K562 (cell line): Measurements from ENCODE around the gene NRG2. TPM values are rescaled to one million over a fixed set of nuclear protein-coding genes. Genes with fewer than 3 reads are reported as not detected.

ENCODE experiments used
- ATAC-seq: fragments of 200-7000 bp; cut with Tn5 transposase; 3 replicates; pipeline ENCODE4 v1.9.1; 2020; ENCODE audit warnings: moderate library complexity
- BruUV-seq: library from RNA; stranded (reverse); fragments of 400-500 nt; replicated peaks from 2 replicates; lab custom pipeline; 2021; lab: Mats Ljungman, UMichigan
- CTCF ChIA-PET: fragments of 300-600 bp; formaldehyde crosslinking; extraction: SDS; loops from one replicate; lab custom pipeline; 2021; ENCODE audit warnings: low intra/inter-chr PET ratio; lab: Yijun Ruan, JAX
- POLR2A ChIA-PET: fragments of 300-600, 350-650 bp; sonication (Branson Sonifier 250); formaldehyde crosslinking; extraction: SDS; loops from one replicate; lab custom pipeline; 2021; ENCODE audit warnings: antibody characterized with exemption, inconsistent platforms; lab: Yijun Ruan, JAX
- DNase-seq, 4 experiments: peaks; one replicate each; pipeline versions ENCODE4 v3.0.0 to v3.0.0-alpha.2; 2011 to 2018; ENCODE audit warnings: low spot score in 3 of 4, mixed read lengths in 3 of 4; ENCODE audit errors: extremely low read depth in 1 of 4
- FAIRE-seq: peaks from 2 replicates; lab custom pipeline; 2011; peaks lifted over from hg19 to GRCh38; lab: Jason Lieb, UNC
- H2AFZ ChIP-seq: 2 replicates; pipeline ENCODE4 v1.6.0; 2011; ENCODE audit warnings: low read depth, low read length, control low read depth, inconsistent platforms
- H3K27ac ChIP-seq: fragments of 200-600 bp; 3 replicates; pipeline ENCODE4 v1.8.0; 2011; ENCODE audit warnings: low read depth, mild to moderate bottlenecking, control low read depth, inconsistent platforms, low read length, moderate library complexity, mixed read lengths; ENCODE audit errors: extremely low read depth
- H3K27me3 ChIP-seq, 2 experiments: fragments of 300-600 bp in 1 of 2; 2 replicates in 1 of 2; 3 replicates in 1 of 2; pipeline versions ENCODE4 v1.6.0 to v1.8.0; 2011; ENCODE audit warnings: inconsistent platforms in 2 of 2, low read length in 2 of 2, mild to moderate bottlenecking in 1 of 2, mixed read lengths in 1 of 2, moderate library complexity in 1 of 2; ENCODE audit not compliant: control insufficient read depth in 2 of 2, insufficient read depth in 2 of 2
- H3K36me3 ChIP-seq: fragments of 300-600 bp; 3 replicates; pipeline ENCODE4 v1.8.0; 2011; ENCODE audit warnings: mild to moderate bottlenecking, low read length, inconsistent platforms; ENCODE audit not compliant: control insufficient read depth, insufficient read depth
- H3K4me1 ChIP-seq, 2 experiments: fragments of 200-600 bp in 1 of 2; replicated peaks in 1 of 2; 2 replicates in 1 of 2; 3 replicates in 1 of 2; pipeline versions ENCODE4 v1.5.1 to v1.8.0; 2011; ENCODE audit warnings: inconsistent platforms in 2 of 2, low read length in 2 of 2, mild to moderate bottlenecking in 1 of 2, mixed read lengths in 1 of 2, moderate library complexity in 1 of 2; ENCODE audit not compliant: control insufficient read depth in 2 of 2, insufficient read depth in 2 of 2
- H3K4me2 ChIP-seq: 2 replicates; pipeline ENCODE4 v1.6.1; 2011; ENCODE audit warnings: low read length, control low read depth, inconsistent platforms, mixed read lengths; ENCODE audit not compliant: insufficient read depth
- H3K4me3 ChIP-seq: fragments of 200-600 bp; sonication (generic), shearing (Covaris generic); 2 replicates; pipeline ENCODE4 v1.5.1; 2016; ENCODE audit warnings: control low read depth, inconsistent platforms
- H3K79me2 ChIP-seq: fragments of 200-600 bp; 3 replicates; pipeline ENCODE4 v1.8.0; 2011; ENCODE audit warnings: low read length, inconsistent platforms; ENCODE audit not compliant: control insufficient read depth, insufficient read depth
- H3K9ac ChIP-seq, 2 experiments: 2 replicates each; pipeline versions ENCODE4 v1.6.0 to v1.6.1; 2011; ENCODE audit warnings: low read depth in 2 of 2, low read length in 2 of 2, control low read depth in 1 of 2, inconsistent platforms in 1 of 2, mild to moderate bottlenecking in 1 of 2, mixed read lengths in 1 of 2; ENCODE audit not compliant: insufficient read depth in 1 of 2
- H3K9me1 ChIP-seq: one replicate; pipeline ENCODE4 v1.6.0; 2011; ENCODE audit warnings: inconsistent platforms, mild to moderate bottlenecking, low read length, moderate library complexity; ENCODE audit not compliant: control insufficient read depth, insufficient read depth
- H3K9me3 ChIP-seq: replicated peaks from 2 replicates; pipeline ENCODE4 v1.5.1; 2011; ENCODE audit warnings: low read depth, low read length, inconsistent platforms; ENCODE audit not compliant: control insufficient read depth, insufficient read depth
- H4K20me1 ChIP-seq: replicated peaks from 2 replicates; pipeline ENCODE4 v1.6.1; 2011; ENCODE audit warnings: low read length, inconsistent platforms, mixed read lengths; ENCODE audit not compliant: control insufficient read depth, insufficient read depth
- CREM ChIP-seq: IDR thresholded peaks from 2 replicates; pipeline ENCODE4 v1.6.1; 2014; ENCODE audit warnings: antibody characterized with exemption, low read depth
- ELF4 ChIP-seq: fragments of 450-650 bp; formaldehyde crosslinking; IDR thresholded peaks from 2 replicates; pipeline ENCODE4 v1.4.0; 2022; ENCODE audit warnings: missing genetic modification characterization
- PRPF4 ChIP-seq: fragments of 200-400 bp; formaldehyde crosslinking; IDR thresholded peaks from one replicate; pipeline ENCODE4 v1.6.1; 2017; ENCODE audit warnings: low read length, low read depth, mild to moderate bottlenecking; ENCODE audit not compliant: insufficient read depth, poor library complexity, severe bottlenecking
- SRSF7 ChIP-seq: fragments of 200-400 bp; formaldehyde crosslinking; optimal IDR thresholded peaks from 2 replicates; pipeline ENCODE3; 2017; ENCODE audit warnings: mild to moderate bottlenecking, low read depth, low read length
- SUPT5H ChIP-seq: fragments of 450-650 bp; IDR thresholded peaks from 2 replicates; pipeline ENCODE4 v1.6.1; 2016
- ZNF143 ChIP-seq: sonication (generic); formaldehyde crosslinking; IDR thresholded peaks from 2 replicates; pipeline ENCODE4 v1.9.0; 2022; ENCODE audit warnings: mild to moderate bottlenecking, missing genetic modification reagents
- ZNF146 ChIP-seq: IDR thresholded peaks from one replicate; pipeline ENCODE4 v1.6.1; 2018; ENCODE audit warnings: missing compliant biosample characterization; ENCODE audit not compliant: unreplicated experiment
- WGBS: fragments of 100-300 bp; shearing (Covaris generic); methylation state at CpG from one replicate; pipeline ENCODE4 v1.1.6; 2016; ENCODE audit warnings: low coverage, mixed read lengths; ENCODE audit not compliant: insufficient coverage; ENCODE audit errors: missing lambda C conversion rate; 5-methylcytosine and 5-hydroxymethylcytosine counted together
- in situ Hi-C: fragments of 300-500 bp; cut with MboI; formaldehyde crosslinking; loops from 4 replicates; pipeline ENCODE4 v1.15.0; 2018; ENCODE audit warnings: inconsistent platforms, mixed read lengths
- intact Hi-C: fragments of 100-400 bp; cut with micrococcal nuclease; formaldehyde crosslinking; loops from 2 replicates; pipeline ENCODE4 v1.14.2; 2022
- polyA plus RNA-seq, 8 experiments: library from polyadenylated mRNA; depleted of rRNA in 4 of 8; stranded (reverse) in 5 of 8; unstranded in 3 of 8; fragments of >200 nt; fragmentation: Nextera tagmentation in 2 of 8; fragmentation: Illumina TruSeq in 1 of 8; extraction: Ambion mirVana in 2 of 8; extraction: Trizol in 1 of 8; gene quantifications; 2 replicates each; pipeline versions ENCODE4 v1.2.1 to v1.2.3, GENCODE V29; 2011 to 2014; ENCODE audit warnings: inconsistent platforms in 1 of 8, missing spikeins in 1 of 8
- total RNA-seq, 7 experiments: library from RNA; depleted of rRNA in 6 of 7; stranded (reverse); fragments of >200 nt in 6 of 7; fragmentation: Illumina TruSeq in 2 of 7; extraction: Trizol in 2 of 7; gene quantifications; 2 replicates each; pipeline versions ENCODE4 v1.2.1 to v1.2.3, GENCODE V29; 2011 to 2021; ENCODE audit warnings: low replicate concordance in 1 of 7
- TF ChIP-seq, protein P1 (sequence below): sonication (generic); formaldehyde crosslinking; IDR thresholded peaks from 2 replicates; pipeline ENCODE4 v1.8.0; 2022; ENCODE audit warnings: mild to moderate bottlenecking, missing genetic modification reagents, borderline replicate concordance
- TF ChIP-seq, protein P2 (sequence below): fragments of 250-450 bp; sonication (Bioruptor Pico); IDR thresholded peaks from 2 replicates; pipeline ENCODE4 v1.8.0; 2022; ENCODE audit warnings: moderate library complexity, mild to moderate bottlenecking, inconsistent platforms
- TF ChIP-seq, protein P3 (sequence below): sonication (generic); formaldehyde crosslinking; IDR thresholded peaks from 2 replicates; pipeline ENCODE4 v1.8.0; 2023; ENCODE audit warnings: missing genetic modification reagents, mild to moderate bottlenecking, borderline replicate concordance
- TF ChIP-seq, protein P4 (sequence below): sonication (generic); formaldehyde crosslinking; IDR thresholded peaks from 2 replicates; pipeline ENCODE4 v1.8.0; 2022; ENCODE audit warnings: missing genetic modification reagents, mild to moderate bottlenecking, borderline replicate concordance

Gene NRG2
- total and polyA plus RNA-seq, 9 of the 15 experiments (the other 6 are each of a cell fraction or from before 2014, with no cell fraction given) = not detected

DNA sequence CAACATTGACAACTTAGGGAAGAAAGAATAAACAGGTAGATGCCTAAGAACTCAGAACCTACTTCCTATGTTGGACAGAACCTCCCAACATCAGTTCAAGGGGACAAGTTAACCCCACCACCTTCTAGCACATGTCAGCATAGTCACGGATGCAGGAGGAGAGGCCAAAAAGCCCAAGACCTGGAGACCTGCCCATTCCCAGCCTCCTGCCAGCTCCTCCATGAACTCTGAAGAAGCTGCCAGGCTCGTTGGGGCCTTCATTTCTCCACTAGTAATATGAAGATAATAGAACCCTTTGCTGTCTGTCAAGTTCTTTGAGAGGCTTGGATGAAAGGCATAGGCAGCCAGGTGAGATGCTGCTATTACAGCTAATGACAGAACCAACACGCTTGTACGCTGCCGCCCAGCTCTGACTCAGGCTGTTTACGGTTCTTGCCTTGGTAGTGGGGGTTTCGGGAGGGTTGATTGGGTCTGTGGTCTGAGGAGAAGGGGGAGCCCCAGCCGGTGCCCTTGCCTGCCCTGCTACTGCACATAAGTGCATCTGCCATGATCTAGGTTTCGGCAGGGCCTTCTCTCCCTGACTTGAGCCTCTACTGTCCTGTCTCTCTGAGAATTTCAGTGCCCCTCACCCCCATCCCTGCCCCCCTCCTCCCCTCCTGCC, 82.2 kb downstream of the NRG2 start:
- H3K79me2 ChIP-seq = no peaks in the 10 kb centered on the region
- H3K27ac ChIP-seq = no peak overlapping the region
- H3K4me1 ChIP-seq = no peaks in the 10 kb centered on the region; a peak in 1 of 5 replicates
- no peak overlapping the region for H3K4me3 ChIP-seq
- in situ Hi-C loops = no loop called here
- H3K9me1 ChIP-seq = no peaks in the 10 kb centered on the region
- H2AFZ ChIP-seq = no peak overlapping the region
- 3% methylated on average over 8 of the region's 9 CpGs for WGBS
- POLR2A ChIA-PET = interaction anchor here (0.6 to 0.7 kb wide), 2 partner anchors 25 to 128 kb away, joined by 3 read pairs; no protein-coding TSS in a partner anchor
- H3K4me2 ChIP-seq = no peak overlapping the region
- DNase-seq (no peak), ATAC-seq (no peak), FAIRE-seq (no peak)
- CTCF ChIA-PET = no interaction called here
- BruUV-seq = no TSS peak
- peaks cover 8 to 53% of the 10 kb centered on the region in 2 experiments; a peak in 3 of 5 replicates for H3K27me3 ChIP-seq
- no peaks in the 10 kb centered on the region for H3K9me3 ChIP-seq
- H4K20me1 ChIP-seq = 0 out of 2 replicates have a peak, but pooled peaks cover 2% of the 10 kb centered on the region
- H3K36me3 ChIP-seq = no peaks in the 10 kb centered on the region
- intact Hi-C loops = loop anchor here (10.0 kb wide), 1 partner anchor 326 kb away; no protein-coding TSS in a partner anchor
- H3K9ac ChIP-seq = no peak overlapping the region
- TF ChIP-seq CREM (no peak), ZNF143 (CRISPR knock-in tag) (no peak), ELF4 (CRISPR knock-in tag) (no peak), SUPT5H (no peak), PRPF4 (no peak), ZNF146 (CRISPR knock-in tag) (no peak), SRSF7 (no peak)
- TF ChIP-seq, protein P1, sequence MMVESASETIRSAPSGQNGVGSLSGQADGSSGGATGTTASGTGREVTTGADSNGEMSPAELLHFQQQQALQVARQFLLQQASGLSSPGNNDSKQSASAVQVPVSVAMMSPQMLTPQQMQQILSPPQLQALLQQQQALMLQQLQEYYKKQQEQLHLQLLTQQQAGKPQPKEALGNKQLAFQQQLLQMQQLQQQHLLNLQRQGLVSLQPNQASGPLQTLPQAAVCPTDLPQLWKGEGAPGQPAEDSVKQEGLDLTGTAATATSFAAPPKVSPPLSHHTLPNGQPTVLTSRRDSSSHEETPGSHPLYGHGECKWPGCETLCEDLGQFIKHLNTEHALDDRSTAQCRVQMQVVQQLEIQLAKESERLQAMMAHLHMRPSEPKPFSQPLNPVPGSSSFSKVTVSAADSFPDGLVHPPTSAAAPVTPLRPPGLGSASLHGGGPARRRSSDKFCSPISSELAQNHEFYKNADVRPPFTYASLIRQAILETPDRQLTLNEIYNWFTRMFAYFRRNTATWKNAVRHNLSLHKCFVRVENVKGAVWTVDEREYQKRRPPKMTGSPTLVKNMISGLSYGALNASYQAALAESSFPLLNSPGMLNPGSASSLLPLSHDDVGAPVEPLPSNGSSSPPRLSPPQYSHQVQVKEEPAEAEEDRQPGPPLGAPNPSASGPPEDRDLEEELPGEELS (CRISPR knock-in tag) = no peak
- TF ChIP-seq, protein P2, sequence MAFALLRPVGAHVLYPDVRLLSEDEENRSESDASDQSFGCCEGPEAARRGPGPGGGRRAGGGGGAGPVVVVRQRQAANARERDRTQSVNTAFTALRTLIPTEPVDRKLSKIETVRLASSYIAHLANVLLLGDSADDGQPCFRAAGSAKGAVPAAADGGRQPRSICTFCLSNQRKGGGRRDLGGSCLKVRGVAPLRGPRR (CRISPR knock-in tag) = no peak
- TF ChIP-seq, protein P3, sequence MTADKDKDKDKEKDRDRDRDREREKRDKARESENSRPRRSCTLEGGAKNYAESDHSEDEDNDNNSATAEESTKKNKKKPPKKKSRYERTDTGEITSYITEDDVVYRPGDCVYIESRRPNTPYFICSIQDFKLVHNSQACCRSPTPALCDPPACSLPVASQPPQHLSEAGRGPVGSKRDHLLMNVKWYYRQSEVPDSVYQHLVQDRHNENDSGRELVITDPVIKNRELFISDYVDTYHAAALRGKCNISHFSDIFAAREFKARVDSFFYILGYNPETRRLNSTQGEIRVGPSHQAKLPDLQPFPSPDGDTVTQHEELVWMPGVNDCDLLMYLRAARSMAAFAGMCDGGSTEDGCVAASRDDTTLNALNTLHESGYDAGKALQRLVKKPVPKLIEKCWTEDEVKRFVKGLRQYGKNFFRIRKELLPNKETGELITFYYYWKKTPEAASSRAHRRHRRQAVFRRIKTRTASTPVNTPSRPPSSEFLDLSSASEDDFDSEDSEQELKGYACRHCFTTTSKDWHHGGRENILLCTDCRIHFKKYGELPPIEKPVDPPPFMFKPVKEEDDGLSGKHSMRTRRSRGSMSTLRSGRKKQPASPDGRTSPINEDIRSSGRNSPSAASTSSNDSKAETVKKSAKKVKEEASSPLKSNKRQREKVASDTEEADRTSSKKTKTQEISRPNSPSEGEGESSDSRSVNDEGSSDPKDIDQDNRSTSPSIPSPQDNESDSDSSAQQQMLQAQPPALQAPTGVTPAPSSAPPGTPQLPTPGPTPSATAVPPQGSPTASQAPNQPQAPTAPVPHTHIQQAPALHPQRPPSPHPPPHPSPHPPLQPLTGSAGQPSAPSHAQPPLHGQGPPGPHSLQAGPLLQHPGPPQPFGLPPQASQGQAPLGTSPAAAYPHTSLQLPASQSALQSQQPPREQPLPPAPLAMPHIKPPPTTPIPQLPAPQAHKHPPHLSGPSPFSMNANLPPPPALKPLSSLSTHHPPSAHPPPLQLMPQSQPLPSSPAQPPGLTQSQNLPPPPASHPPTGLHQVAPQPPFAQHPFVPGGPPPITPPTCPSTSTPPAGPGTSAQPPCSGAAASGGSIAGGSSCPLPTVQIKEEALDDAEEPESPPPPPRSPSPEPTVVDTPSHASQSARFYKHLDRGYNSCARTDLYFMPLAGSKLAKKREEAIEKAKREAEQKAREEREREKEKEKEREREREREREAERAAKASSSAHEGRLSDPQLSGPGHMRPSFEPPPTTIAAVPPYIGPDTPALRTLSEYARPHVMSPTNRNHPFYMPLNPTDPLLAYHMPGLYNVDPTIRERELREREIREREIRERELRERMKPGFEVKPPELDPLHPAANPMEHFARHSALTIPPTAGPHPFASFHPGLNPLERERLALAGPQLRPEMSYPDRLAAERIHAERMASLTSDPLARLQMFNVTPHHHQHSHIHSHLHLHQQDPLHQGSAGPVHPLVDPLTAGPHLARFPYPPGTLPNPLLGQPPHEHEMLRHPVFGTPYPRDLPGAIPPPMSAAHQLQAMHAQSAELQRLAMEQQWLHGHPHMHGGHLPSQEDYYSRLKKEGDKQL (CRISPR knock-in tag) = no peak
- TF ChIP-seq, protein P4, sequence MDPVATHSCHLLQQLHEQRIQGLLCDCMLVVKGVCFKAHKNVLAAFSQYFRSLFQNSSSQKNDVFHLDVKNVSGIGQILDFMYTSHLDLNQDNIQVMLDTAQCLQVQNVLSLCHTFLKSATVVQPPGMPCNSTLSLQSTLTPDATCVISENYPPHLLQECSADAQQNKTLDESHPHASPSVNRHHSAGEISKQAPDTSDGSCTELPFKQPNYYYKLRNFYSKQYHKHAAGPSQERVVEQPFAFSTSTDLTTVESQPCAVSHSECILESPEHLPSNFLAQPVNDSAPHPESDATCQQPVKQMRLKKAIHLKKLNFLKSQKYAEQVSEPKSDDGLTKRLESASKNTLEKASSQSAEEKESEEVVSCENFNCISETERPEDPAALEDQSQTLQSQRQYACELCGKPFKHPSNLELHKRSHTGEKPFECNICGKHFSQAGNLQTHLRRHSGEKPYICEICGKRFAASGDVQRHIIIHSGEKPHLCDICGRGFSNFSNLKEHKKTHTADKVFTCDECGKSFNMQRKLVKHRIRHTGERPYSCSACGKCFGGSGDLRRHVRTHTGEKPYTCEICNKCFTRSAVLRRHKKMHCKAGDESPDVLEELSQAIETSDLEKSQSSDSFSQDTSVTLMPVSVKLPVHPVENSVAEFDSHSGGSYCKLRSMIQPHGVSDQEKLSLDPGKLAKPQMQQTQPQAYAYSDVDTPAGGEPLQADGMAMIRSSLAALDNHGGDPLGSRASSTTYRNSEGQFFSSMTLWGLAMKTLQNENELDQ (CRISPR knock-in tag) = no peak
